HCT116 (cell line): ENCODE data around the gene RIPOR3. TPM values are rescaled to one million over a fixed set of nuclear protein-coding genes. Genes with fewer than 3 reads are reported as not detected.

Experiments
- ATAC-seq: fragments of 200-7000 bp; cut with Tn5 transposase; 2 replicates; pipeline ENCODE4 v1.9.1; 2020; ENCODE audit warnings: mild to moderate bottlenecking, moderate library complexity
- BruUV-seq: library from RNA; stranded (reverse); fragments of 400-500 nt; replicated peaks from 2 replicates; lab custom pipeline; 2021; lab: Mats Ljungman, UMichigan
- CTCF ChIA-PET: fragments of 300-600 bp; sonication (Branson Sonifier 250); formaldehyde crosslinking; loops from one replicate; lab custom pipeline; 2021; ENCODE audit warnings: antibody characterized with exemption; lab: Charles Lee
- POLR2A ChIA-PET: fragments of 300-600, 350-600 bp; sonication (Branson Sonifier 250); formaldehyde crosslinking; loops from one replicate; lab custom pipeline; 2021; ENCODE audit warnings: antibody characterized with exemption; lab: Charles Lee
- RAD21 ChIA-PET, 2 experiments: fragments of 300-600 bp; sonication (Branson Sonifier 250); formaldehyde crosslinking; loops; one replicate each; lab custom pipeline; 2023; ENCODE audit warnings: low total read pairs in 2 of 2; ENCODE audit not compliant: uncharacterized antibody in 2 of 2, unreplicated experiment in 2 of 2, low non-redundant PET in 1 of 2; lab: Charles Lee
- DNase-seq: peaks from one replicate; pipeline ENCODE4 v3.0.0-alpha.2; 2010; ENCODE audit warnings: low read depth, low spot score
- H2AFZ ChIP-seq: fragments of 200-600 bp; shearing (Covaris generic), sonication (generic); 2 replicates; pipeline ENCODE4 v1.6.1; 2017; ENCODE audit warnings: low read depth, mixed run types, mixed read lengths, antibody characterized with exemption, low read length; ENCODE audit not compliant: poor library complexity, severe bottlenecking
- H3K27ac ChIP-seq: 2 replicates; pipeline ENCODE4 v1.5.1; 2012; ENCODE audit warnings: low read depth, low read length
- H3K27me3 ChIP-seq: fragments of 200-600 bp; sonication (generic); 2 replicates; pipeline ENCODE4 v1.6.1; 2016; ENCODE audit warnings: mixed run types, low read length, mixed read lengths; ENCODE audit not compliant: insufficient read depth
- H3K36me3 ChIP-seq, 2 experiments: fragments of 200-500 bp in 1 of 2; fragments of 200-600 bp in 1 of 2; sonication (Bioruptor generic) in 1 of 2; sonication (generic) in 1 of 2; 2 replicates each; pipeline versions ENCODE4 v1.5.1 to v1.6.1; 2014 to 2016; ENCODE audit warnings: low read length in 2 of 2, inconsistent platforms in 1 of 2, mixed read lengths in 1 of 2, mixed run types in 1 of 2; ENCODE audit not compliant: insufficient read depth in 2 of 2, control insufficient read depth in 1 of 2
- H3K4me1 ChIP-seq, 2 experiments: fragments of 200-600 bp in 1 of 2; sonication (generic) in 1 of 2; 2 replicates each; pipeline versions ENCODE4 v1.5.1 to v1.6.1; 2012 to 2017; ENCODE audit warnings: low read length in 2 of 2, inconsistent platforms in 1 of 2, mild to moderate bottlenecking in 1 of 2, mixed read lengths in 1 of 2, mixed run types in 1 of 2, moderate library complexity in 1 of 2; ENCODE audit not compliant: insufficient read depth in 2 of 2, control insufficient read depth in 1 of 2
- H3K4me2 ChIP-seq: fragments of 200-600 bp; sonication (generic); 2 replicates; pipeline ENCODE4 v1.6.1; 2017; ENCODE audit warnings: mixed run types, low read length, mixed read lengths
- H3K4me3 ChIP-seq, 2 experiments: fragments of 200-600 bp in 1 of 2; sonication (generic) in 1 of 2; replicated peaks in 1 of 2; 2 replicates each; pipeline ENCODE4 v1.5.1; 2011 to 2016; ENCODE audit warnings: low read length in 2 of 2, control low read depth in 1 of 2, low read depth in 1 of 2, mild to moderate bottlenecking in 1 of 2, mixed read lengths in 1 of 2, mixed run types in 1 of 2
- H3K79me2 ChIP-seq: fragments of 200-600 bp; sonication (generic); 2 replicates; pipeline ENCODE4 v1.6.1; 2017; ENCODE audit warnings: mild to moderate bottlenecking, mixed run types, low read length, moderate library complexity, mixed read lengths; ENCODE audit not compliant: insufficient read depth
- H3K9ac ChIP-seq: fragments of 200-600 bp; sonication (generic); 2 replicates; pipeline ENCODE4 v1.6.1; 2016; ENCODE audit warnings: low read length, mixed read lengths
- H3K9me2 ChIP-seq: fragments of 200-600 bp; sonication (generic), shearing (Covaris generic); 2 replicates; pipeline ENCODE4 v1.6.1; 2017; ENCODE audit warnings: mixed run types, mild to moderate bottlenecking, moderate library complexity; ENCODE audit not compliant: insufficient read depth
- H3K9me3 ChIP-seq, 2 experiments: fragments of 200-500 bp in 1 of 2; fragments of 200-600 bp in 1 of 2; sonication (Bioruptor generic) in 1 of 2; sonication (generic) in 1 of 2; 2 replicates each; pipeline ENCODE4 v1.6.1; 2014 to 2017; ENCODE audit warnings: low read length in 2 of 2, mixed read lengths in 2 of 2, inconsistent platforms in 1 of 2, low read depth in 1 of 2, mild to moderate bottlenecking in 1 of 2, mixed run types in 1 of 2, moderate library complexity in 1 of 2; ENCODE audit not compliant: control insufficient read depth in 1 of 2, insufficient read depth in 1 of 2
- H4K20me1 ChIP-seq: fragments of 200-600 bp; sonication (generic), shearing (Covaris generic); 2 replicates; pipeline ENCODE4 v1.6.1; 2017; ENCODE audit warnings: mixed run types, mild to moderate bottlenecking, moderate library complexity; ENCODE audit not compliant: insufficient read depth
- ATF3 ChIP-seq: IDR thresholded peaks from 2 replicates; pipeline ENCODE4 v1.6.1; 2012
- EGR1 ChIP-seq: IDR thresholded peaks from 2 replicates; pipeline ENCODE4 v1.6.1; 2012; ENCODE audit warnings: low read depth
- ELF1 ChIP-seq: IDR thresholded peaks from 2 replicates; pipeline ENCODE4 v1.6.1; 2012; ENCODE audit warnings: low read depth, borderline replicate concordance
- FOSL1 ChIP-seq: IDR thresholded peaks from 2 replicates; pipeline ENCODE4 v1.6.1; 2012; ENCODE audit warnings: low read depth
- POLR2A ChIP-seq: IDR thresholded peaks from 2 replicates; pipeline ENCODE4 v1.7.0; 2011; ENCODE audit warnings: borderline replicate concordance; ENCODE audit not compliant: insufficient read depth, insufficient read length; ENCODE audit errors: extremely low read depth
- POLR2AphosphoS5 ChIP-seq: IDR thresholded peaks from 2 replicates; pipeline ENCODE4 v1.6.1; 2011; ENCODE audit warnings: mild to moderate bottlenecking, low read depth, low read length, moderate library complexity
- REST ChIP-seq: IDR thresholded peaks from 2 replicates; pipeline ENCODE4 v1.6.1; 2012; ENCODE audit warnings: low read depth
- SP1 ChIP-seq: IDR thresholded peaks from 2 replicates; pipeline ENCODE4 v1.6.1; 2012; ENCODE audit warnings: low read depth
- YY1 ChIP-seq: IDR thresholded peaks from 2 replicates; pipeline ENCODE4 v1.6.1; 2011; ENCODE audit warnings: low read length, low read depth, moderate library complexity, mild to moderate bottlenecking; ENCODE audit not compliant: insufficient replicate concordance; ENCODE audit errors: extremely low read depth
- ZFX ChIP-seq: fragments of 450-650 bp; IDR thresholded peaks from 2 replicates; pipeline ENCODE4 v1.6.1; 2017
- ZNF274 ChIP-seq: fragments of 200-500 bp; sonication (Bioruptor generic); IDR thresholded peaks from 2 replicates; pipeline ENCODE4 v1.6.1; 2014; ENCODE audit warnings: mild to moderate bottlenecking, low read depth, low read length, inconsistent platforms
- intact Hi-C: fragments of 100-400 bp; cut with micrococcal nuclease; formaldehyde crosslinking; loops from 2 replicates; pipeline ENCODE4 v1.10.0; 2022
- total RNA-seq: library from RNA; stranded (reverse); gene quantifications from one replicate; pipeline ENCODE4 v1.2.1, GENCODE V29; 2021; ENCODE audit not compliant: unreplicated experiment

RIPOR3 gene
- total RNA-seq, 1 experiment from 2014 or later = 0.22 TPM

- Histone ChIP-seq H3K36me3 (no peaks in the 10 kb centered on the region), H3K79me2 (no peaks in the 10 kb centered on the region), H3K9me2 (no peaks in the 10 kb centered on the region), H3K4me3 (no peak overlapping the region), H3K27ac (no peak overlapping the region), H3K4me2 (no peak overlapping the region), H3K9ac (no peak overlapping the region), H2AFZ (no peak overlapping the region), H3K27me3 (no peaks in the 10 kb centered on the region), H4K20me1 (no peaks in the 10 kb centered on the region), H3K4me1 (peaks cover 2 to 4% of the 10 kb centered on the region in 2 experiments; a peak in 1 of 4 replicates), H3K9me3 (no peaks in the 10 kb centered on the region)
- ChIA-PET RAD21 (no interaction called here), CTCF (no interaction called here), POLR2A (no interaction called here)
- ATAC-seq (no peak), DNase-seq (no peak)
- TF ChIP-seq YY1 (no peak), EGR1 (no peak), ZNF274 (no peak), POLR2A (no peak), ZFX (no peak), ELF1 (no peak), FOSL1 (no peak), SP1 (no peak), POLR2AphosphoS5 (no peak), ATF3 (no peak), REST (no peak)
- BruUV-seq = no TSS peak
- intact Hi-C loops = no loop called here
Measured at GRCh38 chr20:50601511-50602431, 89.6 kb downstream of the RIPOR3 start.
